HK-2 (cell line): ENCODE data around the gene DYRK1A.
A peak's percentile ranks its signal among the peaks of the same experiment; 100 is the strongest.

Experiments used
- DNase-seq: peaks from one replicate; pipeline ENCODE4 v3.0.0-alpha.2; 2018; ENCODE audit not compliant: unreplicated experiment

Gene DYRK1A

DNA sequence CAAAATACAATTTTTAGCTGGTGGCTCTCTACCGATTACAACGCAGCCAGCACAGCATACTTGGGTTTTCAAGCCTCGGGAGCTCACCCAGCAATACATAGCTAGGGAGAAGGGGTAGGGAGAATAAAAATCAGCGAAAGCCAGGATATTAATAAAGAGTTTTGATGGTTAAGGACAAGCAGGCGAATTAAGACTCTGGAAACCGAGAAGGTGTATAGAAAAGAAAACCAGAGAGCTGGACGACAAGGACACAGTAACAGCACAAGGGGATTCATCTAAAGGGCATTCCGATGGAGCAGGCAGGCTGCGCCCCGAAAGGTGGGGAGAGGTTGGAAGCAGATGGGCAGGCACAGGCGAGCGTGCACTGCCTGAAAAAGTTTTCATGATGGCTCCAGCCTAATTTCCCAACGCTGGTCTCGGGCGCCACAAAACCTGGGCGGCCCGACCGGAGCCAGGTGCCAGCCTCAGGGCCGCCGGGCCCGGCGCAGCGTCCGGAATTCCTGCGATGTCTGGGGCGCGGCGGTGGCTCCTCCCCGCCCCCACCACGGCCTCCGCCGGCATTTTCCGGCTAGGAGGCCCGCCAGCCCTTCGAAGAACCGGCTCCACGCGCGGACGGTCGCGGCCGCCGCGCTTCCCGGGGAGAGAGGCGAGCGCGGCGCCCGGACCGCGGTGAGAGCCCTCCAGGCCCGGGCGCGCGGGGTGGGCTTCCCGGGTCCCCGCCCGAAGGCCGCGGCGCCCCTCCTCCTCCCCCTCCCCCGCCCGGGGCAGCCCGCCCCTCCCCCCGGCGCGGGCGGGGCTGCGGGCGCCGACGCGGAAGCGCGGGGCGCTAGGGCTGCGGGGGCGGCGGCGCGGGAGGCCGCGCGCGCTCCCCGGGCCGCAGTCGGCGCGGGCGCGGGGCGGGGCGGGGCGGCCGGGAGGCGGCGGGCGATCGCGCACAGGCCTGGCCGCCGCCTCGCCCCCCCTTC is 774 bp upstream of the DYRK1A start:
- peak; percentile 60 for DNase-seq

DNA sequence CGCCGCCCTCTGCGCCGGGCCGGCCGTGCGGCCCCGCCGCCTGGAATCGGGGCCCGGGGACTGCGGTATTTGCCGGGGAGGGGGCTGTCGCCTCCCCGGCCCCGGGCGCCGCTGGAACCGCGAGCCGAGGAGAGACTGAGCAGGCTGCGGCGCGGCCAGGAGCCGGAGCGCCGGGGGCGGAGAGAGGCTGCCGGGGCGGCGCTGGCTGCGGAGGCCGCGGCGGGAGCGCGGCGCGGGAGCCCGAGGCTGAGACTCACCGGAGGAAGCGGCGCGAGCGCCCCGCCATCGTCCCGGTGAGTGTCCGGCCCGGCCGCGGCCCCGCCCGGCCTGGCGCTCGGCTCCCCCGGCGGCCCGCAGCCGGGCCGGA is 746 bp downstream of the DYRK1A start:
- DNase-seq: no peak

DNA sequence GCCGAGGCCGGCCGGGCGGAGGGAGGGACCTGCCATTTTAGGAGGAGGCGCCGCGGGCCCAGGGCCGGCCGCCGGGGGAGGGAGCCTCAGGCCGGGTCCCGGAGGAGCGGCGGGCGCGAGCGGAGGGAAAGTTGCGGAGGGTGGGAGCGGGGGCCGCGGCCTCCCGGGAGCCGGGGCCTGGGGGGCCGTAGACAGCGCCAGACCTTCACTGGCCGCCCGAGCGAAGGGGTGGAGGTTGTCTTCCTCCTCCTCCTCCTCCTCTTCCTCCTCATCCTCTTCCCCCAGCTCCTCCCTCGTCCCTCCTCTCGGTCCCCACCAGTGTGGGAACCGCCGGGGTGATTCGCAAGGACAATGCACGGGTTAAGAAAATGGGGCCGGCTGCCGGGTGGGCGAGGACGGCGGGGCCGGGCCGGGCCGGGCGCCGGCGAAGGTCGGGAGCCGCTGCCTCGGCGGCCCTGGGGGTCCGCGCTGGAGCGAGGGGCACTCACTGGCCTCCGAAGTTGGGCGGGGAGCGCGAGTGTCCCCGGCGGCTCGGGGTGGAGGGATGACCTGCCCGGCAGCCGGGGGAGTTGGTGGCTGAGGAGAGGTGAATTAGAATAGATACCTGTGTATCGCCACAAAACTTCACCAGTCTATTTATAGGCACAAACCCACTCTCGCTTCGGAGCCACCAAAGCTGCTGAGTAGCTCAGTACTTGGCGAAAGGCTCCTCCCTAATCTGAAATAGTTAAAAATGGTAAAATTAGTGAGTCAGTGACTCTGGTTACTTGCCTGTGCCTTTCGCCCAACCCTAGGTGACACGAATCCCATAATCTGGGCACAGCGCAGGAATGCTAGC is 1.3 kb downstream of the DYRK1A start:
- DNase-seq: peak; percentile 48

DNA sequence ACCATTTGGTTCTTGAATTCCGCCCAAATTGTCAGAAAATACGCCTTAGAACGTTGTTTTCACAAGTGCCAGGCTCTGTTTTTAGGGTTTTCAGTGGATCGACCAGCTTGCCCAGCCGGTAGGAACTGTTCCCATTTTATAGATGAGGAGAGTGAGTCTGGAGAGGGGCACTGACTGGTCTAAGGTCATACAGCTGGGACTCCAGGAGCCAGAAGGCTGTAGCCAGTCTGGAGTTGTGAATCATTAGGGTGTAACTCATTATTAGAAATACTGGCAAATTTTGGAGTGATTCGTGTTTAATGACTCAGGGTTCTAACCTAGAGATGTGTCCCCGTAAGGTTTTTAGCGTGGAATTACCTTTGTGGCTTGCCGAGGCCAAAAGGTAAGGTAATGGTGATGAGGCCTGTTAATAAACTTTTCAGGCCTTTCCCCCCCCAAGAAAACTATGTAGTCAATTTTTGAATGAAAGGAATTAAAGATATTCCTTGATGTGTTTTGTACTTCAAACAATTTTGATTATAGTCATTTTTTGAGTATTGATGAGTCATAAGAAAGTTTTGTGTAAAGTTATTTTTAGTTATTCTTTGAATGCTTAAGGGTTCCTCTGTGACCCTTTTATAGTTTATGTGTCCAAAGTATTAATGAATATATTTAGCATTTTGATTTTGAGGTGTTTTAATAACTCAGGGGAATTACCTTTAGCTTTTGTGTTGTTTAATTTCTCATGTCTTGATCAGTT is 2.1 kb downstream of the DYRK1A start:
- DNase-seq: no peak

DNA sequence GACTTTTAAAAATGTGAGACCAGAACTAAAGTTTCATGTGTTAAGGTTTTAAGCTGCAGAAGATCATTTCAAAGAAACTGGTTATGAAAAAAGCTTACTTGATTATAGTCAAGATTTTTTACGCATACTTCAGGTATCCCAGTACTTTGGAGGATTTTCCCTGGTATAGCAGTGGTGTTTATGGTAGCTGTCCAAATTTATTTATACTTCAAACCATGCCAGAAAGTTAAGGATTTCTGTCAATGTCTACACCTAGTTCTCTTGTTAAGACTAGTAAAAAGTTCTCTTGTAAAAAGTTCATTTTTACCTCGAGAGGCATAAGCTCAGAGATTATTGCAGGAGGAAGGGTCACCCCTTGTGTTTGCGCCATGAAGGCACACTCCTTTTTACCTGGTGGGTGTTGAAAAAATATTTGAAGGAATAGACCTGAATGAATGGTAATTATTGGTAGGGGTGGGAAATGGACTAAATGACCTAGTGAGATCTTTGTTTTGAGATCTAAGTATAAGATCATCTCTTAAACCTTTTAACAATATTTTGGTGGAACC is 2.8 kb downstream of the DYRK1A start:
- DNase-seq: no peak

DNA sequence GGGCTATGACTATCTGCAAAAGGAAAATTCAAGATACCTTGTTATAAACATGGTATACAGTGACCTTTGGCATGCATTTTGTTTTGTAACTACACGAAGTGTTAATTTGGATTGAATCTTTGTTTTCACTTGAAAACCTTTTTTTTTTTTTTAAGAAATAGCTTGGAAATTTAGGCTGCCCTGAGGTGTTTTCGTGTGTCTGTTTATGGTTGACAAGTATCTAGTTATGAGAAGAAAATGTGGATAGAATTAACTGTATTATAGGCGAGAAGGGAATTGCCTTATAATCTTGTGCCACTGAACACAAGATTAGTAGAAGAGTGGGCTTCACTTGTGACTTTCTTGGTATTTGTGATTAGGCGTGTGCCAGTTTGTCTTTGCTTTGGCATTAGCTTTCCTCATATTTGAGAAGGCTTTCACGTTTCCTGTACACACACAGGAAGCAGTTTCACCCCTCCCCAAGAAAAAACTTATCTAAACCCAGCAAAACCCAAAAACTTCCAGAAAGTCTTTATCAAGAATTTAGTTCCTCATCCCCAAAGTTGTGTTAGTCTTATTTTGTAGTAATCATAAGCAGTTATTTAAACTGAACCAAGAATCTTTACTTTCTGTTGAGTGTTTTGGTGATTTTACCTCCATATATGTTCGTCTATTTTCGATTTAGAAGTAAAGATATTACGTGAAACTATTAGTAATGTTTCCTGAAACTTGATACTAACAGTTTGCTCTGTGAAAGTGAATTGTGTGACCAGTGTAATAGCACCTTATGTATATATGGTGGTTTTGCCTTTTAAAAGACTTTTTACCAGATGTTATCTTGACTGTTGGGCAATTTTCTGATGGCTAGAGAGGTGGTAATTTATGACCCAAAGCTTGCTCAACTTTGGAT is 3.8 kb downstream of the DYRK1A start:
- no peak for DNase-seq

DNA sequence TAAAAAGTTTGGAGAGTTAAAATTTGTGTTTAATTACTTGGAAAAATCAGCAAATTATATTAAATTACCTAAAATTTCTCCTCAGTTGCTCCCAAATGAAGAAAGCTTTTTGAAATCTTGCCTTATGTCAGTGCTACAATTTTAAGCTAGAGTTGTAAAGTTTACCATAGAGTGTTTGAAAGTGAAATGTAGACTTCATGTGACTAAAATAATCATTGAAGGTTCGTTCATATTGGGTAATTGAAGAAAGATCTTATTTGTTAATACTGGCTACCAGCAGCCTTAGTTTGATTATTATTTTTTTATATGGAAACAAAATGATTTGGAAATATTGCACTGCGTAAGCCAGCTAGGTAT is 4.4 kb downstream of the DYRK1A start:
- DNase-seq: no peak

DNA sequence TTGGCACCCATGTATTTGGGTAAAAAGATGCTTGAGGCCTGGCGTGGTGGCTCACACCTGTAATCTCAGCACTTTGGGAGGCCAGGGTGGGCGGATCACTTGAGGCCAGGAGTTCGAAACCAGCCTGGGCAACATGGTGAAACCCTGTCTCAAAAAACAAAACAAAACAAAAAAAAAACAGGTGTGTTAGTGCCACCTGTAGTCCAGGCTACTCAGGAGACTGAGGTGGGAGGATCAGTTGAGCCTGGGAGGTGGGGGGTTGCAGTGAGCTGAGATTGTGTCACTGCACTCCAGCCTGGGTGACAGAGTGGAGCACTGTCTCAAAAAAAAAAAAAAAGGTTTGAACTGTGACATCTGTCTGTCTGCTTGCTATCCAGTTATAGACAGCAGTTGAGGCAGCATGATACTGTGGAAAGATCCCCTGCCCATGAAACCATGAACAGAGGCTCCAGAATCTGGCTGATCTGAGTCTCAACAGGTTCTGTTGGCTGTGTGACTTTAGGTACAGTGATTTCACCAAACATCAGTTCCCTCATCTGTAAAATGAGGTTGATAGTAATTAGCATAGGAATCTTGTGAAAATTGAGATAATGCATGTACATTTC is 5.7 kb downstream of the DYRK1A start:
- DNase-seq: no peak

DNA sequence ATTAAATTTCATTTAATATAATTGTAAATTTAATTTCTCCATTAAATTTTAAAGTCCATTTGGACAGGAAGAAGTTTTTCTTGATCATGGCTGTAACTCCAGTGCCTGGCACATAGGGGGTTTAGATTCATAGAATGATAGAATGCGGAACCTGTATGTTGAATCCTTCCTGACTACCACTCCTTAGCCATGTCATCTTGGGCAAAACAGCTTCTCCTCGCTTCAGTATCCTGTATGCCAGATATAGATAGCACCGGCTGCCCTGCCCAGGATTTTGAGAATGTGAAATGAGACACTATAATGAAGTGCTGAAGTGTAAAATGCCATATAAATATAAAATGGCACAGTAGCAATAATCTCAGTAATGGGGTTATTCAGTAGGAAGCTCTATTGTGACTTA is 6.4 kb downstream of the DYRK1A start:
- DNase-seq: no peak

DNA sequence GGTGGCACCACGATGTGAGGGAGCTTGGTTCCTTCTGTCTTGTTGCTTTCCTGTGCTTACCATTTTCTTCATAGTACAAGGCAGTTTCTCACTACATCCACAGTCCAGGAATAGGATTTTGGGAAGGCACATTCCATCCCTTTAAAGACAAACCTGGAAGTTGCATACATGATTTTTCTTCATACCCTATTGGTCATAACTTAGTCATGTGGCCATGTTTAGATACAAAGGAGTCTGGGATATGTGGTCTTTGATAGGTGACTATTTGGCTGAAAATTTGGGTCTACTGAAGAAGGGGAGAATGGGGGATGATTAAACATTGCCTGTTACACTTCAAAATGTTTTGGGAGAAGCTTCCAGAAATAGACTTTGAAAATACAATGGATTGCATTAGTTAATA is 7.0 kb downstream of the DYRK1A start:
- no peak for DNase-seq

DNA sequence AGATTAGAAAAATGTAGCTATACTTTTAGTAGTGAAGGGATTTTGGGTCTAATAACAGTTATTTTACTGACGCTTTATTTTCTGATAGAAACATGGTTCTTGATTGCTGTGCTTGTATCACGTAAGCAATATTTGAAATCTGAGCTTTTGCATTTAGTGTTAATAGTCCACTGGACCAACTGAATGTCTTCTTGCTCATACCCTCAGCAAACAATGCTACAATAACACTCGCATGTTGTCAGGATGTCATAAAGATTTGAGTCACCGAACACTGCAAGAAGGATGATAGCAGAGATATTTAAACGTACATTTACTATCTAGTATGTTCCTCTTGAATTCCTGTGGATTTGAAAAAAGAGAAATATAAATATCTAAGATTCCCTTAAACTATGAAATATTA is 7.5 kb downstream of the DYRK1A start:
- no peak for DNase-seq

DNA sequence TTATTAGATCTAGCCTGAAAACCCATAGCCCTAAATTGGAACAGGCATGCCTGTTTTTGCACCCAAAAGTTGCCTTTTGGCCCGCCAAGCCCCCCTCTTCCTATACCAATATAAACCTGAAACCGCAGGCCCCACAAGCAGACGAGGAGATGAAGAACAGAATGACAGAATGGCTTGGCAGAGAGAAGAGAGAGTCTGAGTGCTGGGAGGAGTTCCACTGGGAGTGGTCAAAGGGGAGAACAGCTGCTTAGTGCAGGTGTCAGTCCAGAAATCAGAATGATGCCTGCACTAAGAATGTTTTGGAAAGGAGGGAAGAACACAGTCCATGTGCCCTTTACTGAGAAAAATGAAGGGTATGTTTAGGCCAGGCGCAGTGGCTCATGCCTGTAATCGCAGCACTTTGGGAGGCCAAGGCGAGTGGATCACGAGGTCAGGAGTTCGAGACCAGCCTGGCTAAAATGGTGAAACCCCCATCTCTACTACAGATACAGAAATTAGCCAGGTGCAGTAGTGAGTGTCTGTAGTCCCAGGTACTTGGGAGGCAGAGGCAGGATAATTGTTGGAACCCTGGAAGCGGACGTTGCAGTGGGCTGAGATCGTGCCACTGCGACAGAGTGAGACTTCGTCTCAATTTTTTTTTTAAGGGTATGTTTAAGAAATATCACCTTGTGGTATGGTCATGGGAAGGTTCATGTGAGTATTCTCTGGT is 9.4 kb downstream of the DYRK1A start:
- no peak for DNase-seq

DNA sequence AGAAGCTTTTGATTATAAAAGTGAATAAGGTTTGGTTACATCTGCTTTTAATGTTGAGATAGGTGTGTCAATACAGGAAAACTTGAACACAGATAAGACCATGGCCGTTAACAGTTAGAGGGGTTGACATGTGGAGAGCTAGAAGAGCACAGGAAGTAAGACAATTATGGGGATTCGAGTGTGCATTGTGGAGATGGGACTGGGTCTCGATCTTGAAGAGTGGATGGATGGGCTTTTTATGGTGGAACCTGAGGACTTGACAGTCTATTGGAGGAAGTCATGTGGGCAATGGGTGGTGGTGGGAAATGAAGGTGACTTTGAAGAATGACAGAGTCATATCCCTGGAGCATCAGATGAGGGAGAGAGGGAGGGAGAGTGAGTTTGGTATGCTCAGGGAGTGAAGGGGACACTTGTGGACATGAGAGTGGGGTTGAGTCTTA is 12.1 kb downstream of the DYRK1A start:
- no peak for DNase-seq

DNA sequence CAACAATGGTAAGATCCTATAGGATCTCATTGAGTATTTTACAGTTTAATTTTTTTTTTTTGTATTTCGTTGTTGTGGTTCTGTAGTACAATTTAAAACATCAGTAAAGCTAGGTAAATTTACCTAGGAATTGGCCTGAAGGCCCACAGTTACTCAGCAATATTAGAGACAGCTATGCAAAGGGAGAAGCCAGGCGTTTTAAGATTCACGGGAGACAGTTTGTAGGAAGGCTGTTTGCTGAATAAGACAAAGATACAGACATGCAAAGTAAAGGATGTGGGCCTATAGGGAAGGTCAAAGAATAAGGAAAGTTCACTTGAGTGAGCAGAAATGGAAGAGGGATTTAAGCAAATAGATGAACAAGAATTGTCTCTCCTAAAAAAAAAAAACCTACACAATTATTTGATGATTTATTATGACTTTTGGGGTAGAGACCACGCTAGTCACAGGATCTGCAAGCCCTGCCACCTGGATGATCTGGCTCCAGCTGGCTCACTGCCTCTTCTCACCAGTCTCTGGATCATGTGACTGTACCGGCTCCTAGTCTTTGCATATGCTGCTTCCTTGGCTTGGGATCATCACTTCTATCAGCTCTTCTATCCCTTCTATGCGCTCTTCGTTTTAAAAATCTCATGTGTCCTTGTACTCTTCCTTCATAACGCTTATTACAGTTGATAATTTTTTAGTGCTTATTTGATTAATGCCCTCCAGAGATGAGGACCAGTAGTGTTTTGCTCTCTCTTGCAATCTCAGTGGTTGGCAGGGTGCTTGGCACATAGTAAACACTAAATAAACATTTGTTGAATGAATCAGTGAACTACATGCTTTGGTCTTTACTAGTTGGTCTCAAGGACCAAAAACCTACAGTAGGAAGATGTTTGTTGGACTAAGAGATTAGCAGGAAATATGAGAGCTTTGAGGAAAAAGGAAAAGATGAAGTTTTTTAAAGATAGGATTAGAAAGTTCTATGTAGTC is 14.1 kb downstream of the DYRK1A start:
- no peak for DNase-seq

DNA sequence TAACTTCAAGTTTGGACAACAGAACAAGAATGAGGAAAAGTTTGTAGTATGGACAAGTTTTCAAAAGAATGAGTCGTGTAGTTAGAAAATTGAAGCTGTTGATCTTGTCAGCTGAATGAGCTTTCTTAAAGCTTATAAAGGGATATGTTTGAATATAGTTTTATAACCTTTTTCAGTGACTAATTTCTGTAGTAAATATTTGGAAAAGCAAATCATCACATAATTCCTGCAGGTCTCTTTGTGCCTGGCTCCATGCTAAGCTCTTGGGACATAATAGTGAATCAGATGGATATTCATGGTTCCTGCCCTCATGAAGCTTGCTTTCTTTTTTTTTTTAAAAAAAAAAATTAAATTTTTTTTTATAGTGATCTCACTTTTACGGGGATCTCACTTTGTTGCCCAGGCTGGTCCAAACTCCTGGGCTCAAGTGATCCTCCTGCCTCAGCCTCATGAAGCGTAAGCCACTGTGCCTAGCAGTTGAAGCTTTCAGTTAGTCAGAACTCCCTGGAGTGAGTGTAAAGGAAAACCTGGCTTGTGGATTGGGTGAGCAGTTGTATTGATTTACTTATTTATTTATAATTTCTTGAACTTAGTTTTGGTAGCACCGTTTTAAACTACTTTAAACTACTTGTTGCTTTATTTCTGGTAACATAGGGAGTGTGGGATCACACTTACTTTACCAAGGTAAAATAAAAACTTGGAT is 15.5 kb downstream of the DYRK1A start:
- no peak for DNase-seq

DNA sequence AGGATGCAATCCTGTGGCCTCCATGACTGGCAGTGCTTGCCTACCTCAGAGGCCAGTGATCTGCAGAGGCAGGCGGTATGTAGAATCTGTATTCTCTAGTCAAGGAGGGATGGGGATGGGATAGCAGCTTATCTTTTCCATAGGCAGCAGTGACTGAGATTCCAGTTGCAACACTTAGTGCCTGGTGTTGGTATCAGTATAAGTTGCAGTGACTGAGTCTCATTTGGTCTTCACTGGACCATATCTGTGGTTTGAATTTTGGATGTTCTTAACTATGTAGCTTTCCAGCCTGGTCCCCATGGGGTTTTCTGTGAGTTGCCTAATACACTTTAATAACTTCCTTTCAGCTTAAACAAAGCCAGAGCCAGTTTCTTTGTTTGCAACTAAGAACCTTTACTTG is 16.5 kb downstream of the DYRK1A start:
- no peak for DNase-seq

DNA sequence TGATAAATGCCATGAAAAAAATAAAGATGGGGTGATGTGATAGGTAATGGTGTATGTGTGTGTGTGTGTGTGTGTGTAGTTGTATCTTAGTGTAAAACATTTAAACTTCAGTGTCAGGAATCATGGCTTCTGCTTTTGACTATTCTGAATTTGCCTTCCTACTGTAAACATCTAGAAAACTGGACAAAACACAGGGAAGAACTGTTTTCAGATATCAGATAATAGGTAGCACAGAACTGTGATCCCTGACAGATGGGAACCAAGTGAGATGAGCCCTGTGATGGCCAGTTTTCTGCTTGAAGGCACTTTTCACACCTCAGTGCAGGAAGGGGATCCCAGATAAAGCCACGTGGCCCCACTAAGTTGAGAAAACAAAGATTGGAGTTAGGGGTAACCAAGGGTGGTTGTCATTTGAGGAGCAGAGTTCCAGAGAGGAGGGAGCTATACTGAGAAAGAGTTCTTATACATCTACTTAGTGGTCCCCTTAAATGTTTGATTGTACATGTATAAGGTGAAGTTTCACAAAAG is 17.3 kb downstream of the DYRK1A start:
- no peak for DNase-seq

DNA sequence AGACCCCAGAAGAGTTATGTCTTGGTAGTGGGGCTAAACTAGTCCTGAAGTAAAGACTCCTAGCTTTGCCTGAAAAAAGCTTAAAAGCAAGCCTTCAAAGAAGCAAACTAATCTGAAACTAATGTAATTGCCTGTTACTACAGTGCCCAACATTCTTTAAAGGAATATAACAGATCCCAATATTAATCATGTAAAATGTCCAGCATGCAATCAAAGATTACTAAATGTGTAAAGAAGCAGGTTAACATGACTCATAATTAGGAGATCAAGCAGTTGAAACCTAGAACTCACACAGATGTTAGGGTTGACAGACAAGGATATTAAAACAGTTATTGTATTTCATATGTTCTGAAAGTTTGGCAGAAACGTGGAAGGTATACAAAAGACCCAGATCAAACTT is 17.8 kb downstream of the DYRK1A start:
- DNase-seq: no peak
